Upper lobe of right lung (tissue), 1 donor: ENCODE results near the gene COX20. TPM values are rescaled to one million over a fixed set of nuclear protein-coding genes. Genes with fewer than 3 reads are reported as not detected.

Experiments used
- ATAC-seq: fragments of 200-7000 bp; cut with Tn5 transposase; one replicate; pipeline ENCODE4 v1.9.1; 2020; ENCODE audit warnings: mild to moderate bottlenecking, moderate library complexity
- DNase-seq: peaks from one replicate; pipeline ENCODE4 v3.0.0-alpha.2; 2020
- H3K27ac ChIP-seq: fragments of 200-600 bp; one replicate; pipeline ENCODE4 v1.8.0; 2022
- H3K27me3 ChIP-seq: fragments of 200-600 bp; one replicate; pipeline ENCODE4 v1.8.0; 2022; ENCODE audit warnings: mild to moderate bottlenecking
- H3K36me3 ChIP-seq: fragments of 200-600 bp; one replicate; pipeline ENCODE4 v1.8.0; 2022
- H3K4me1 ChIP-seq: fragments of 200-600 bp; one replicate; pipeline ENCODE4 v1.8.0; 2022
- H3K4me3 ChIP-seq: fragments of 200-600 bp; one replicate; pipeline ENCODE4 v1.8.0; 2022; ENCODE audit warnings: mild to moderate bottlenecking
- H3K9me3 ChIP-seq: fragments of 200-600 bp; one replicate; pipeline ENCODE4 v1.8.0; 2022
- intact Hi-C: fragments of 100-400 bp; cut with DNase I; formaldehyde crosslinking; loops from one replicate; pipeline ENCODE4 v1.11.0; 2022
- total RNA-seq: library from RNA; stranded (reverse); fragmentation: NEBNext Ultra II Directional; extraction: Animal tissue kit (Norgen Biotek cat#: 25700); gene quantifications from one replicate; pipeline ENCODE4 v1.2.1, GENCODE V29; 2021
- TF ChIP-seq, protein P1 (sequence below): fragments of 200-600 bp; IDR thresholded peaks from one replicate; pipeline ENCODE4 v1.8.0; 2022; ENCODE audit warnings: antibody characterized with exemption
- donor health status: DM: no; HTN: yes; CAD: no; lungs with severe emphysema.

The COX20 gene
- total RNA-seq, 1 donor from 2014 or later, result 25.0 TPM

DNA sequence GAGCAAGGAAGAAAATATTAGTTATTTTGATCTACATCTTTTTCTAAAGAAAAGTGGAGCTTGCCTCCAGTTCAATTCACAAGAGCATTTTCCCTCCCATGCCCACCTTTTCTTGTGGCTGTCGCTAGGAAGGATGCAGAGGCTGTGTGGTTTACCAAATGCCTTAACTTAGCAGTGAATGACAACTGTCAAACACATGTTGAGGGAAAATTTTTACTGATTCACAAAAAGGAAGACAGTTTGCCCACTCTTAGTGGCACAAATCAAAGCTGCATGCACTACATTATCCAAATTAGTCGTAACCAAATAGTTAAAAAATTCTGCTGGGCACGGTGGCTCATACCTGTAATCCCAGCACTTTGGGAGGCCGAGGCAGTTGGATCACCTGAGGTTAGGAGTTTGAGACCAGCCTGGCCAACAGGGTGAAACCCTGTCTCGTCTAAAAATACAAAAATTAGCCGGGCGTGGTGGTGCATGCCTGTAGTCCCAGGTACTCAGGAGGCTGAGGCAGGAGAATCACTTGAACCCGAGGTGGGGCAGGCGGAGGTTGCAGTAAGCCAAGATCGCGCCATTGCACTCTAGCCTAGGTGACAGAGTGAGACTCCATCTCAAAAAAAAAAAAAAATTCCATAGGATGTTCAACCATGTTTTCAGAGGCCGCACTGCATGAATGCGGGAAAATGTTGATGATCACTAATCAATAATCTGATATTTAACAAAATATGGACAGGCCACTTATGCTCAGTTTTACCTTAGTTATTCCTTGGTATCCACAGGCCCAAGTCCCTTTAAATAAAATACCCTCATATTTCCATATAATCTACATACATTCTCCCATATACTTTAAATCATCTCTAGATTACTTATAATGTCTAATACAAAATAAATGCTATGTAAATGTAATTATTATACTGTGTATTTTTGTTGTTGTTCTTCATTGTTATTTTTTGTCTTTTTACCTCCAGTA, 9.0 kb downstream of the COX20 start:
- TF ChIP-seq, protein P1, sequence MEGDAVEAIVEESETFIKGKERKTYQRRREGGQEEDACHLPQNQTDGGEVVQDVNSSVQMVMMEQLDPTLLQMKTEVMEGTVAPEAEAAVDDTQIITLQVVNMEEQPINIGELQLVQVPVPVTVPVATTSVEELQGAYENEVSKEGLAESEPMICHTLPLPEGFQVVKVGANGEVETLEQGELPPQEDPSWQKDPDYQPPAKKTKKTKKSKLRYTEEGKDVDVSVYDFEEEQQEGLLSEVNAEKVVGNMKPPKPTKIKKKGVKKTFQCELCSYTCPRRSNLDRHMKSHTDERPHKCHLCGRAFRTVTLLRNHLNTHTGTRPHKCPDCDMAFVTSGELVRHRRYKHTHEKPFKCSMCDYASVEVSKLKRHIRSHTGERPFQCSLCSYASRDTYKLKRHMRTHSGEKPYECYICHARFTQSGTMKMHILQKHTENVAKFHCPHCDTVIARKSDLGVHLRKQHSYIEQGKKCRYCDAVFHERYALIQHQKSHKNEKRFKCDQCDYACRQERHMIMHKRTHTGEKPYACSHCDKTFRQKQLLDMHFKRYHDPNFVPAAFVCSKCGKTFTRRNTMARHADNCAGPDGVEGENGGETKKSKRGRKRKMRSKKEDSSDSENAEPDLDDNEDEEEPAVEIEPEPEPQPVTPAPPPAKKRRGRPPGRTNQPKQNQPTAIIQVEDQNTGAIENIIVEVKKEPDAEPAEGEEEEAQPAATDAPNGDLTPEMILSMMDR, result no peak
- H3K36me3 ChIP-seq, result peaks cover 86% of the 10 kb centered on the region
- no peak for DNase-seq
- H3K27me3 ChIP-seq, result no peaks in the 10 kb centered on the region
- H3K4me3 ChIP-seq, result no peak overlapping the region
- intact Hi-C loops, result no loop called here
- no peak overlapping the region for H3K27ac ChIP-seq
- no peaks in the 10 kb centered on the region for H3K9me3 ChIP-seq
- peaks cover 28% of the 10 kb centered on the region for H3K4me1 ChIP-seq
- no peak for ATAC-seq

GRCh38 chr1:244846653-244847052, 11.2 kb downstream of the COX20 start:
- H3K27ac ChIP-seq, result no peak overlapping the region
- no peak for ATAC-seq
- intact Hi-C loops, result no loop called here
- no peaks in the 10 kb centered on the region for H3K27me3 ChIP-seq
- no peak overlapping the region for H3K4me3 ChIP-seq
- H3K4me1 ChIP-seq, result peaks cover 10% of the 10 kb centered on the region
- H3K36me3 ChIP-seq, result peaks cover 85% of the 10 kb centered on the region
- H3K9me3 ChIP-seq, result no peaks in the 10 kb centered on the region
- TF ChIP-seq, protein P1, result no peak
- DNase-seq, result no peak

- TF ChIP-seq, protein P1, result no peak
Measured at GRCh38 chr1:244849189-244849866, 13.9 kb downstream of the COX20 start.

GRCh38 chr1:244850099-244850852, 14.8 kb downstream of the COX20 start:
- Histone ChIP-seq H3K27me3 (no peaks in the 10 kb centered on the region), H3K4me1 (peaks cover 10% of the 10 kb centered on the region), H3K4me3 (no peak overlapping the region), H3K36me3 (peaks cover 83% of the 10 kb centered on the region), H3K9me3 (no peaks in the 10 kb centered on the region), H3K27ac (no peak overlapping the region)
- TF ChIP-seq, protein P1, result no peak
- intact Hi-C loops, result no loop called here
- ATAC-seq (no peak), DNase-seq (no peak)

More at GRCh38 chr1:244849189-244849866, 13.9 kb downstream of the COX20 start:
- Histone ChIP-seq H3K4me3 (no peak overlapping the region), H3K27me3 (no peaks in the 10 kb centered on the region), H3K9me3 (no peaks in the 10 kb centered on the region), H3K36me3 (peaks cover 83% of the 10 kb centered on the region), H3K4me1 (peaks cover under 1% of the 10 kb centered on the region), H3K27ac (no peak overlapping the region)
- ATAC-seq (no peak), DNase-seq (no peak)
- intact Hi-C loops, result no loop called here

DNA sequence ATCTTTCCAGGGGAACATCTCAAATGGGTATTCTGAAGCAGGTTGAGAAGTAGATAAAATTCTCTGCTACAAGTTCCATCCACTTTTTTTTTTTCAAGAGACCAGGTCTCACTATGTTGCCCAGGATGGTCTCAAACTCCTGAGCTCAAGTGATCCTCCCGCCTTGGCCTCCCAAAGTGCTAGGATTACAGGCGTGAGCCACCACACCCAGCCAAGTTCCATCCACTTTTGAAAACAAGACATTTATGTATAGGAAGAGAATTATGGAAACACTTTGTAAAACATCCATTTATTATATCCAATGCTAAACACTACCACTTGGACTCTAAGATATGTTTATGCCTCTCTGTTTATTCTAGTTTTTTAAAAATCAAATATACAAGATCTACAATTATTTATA, 15.4 kb downstream of the COX20 start:
- Histone ChIP-seq H3K4me1 (peaks cover 12% of the 10 kb centered on the region), H3K27me3 (no peaks in the 10 kb centered on the region), H3K9me3 (no peaks in the 10 kb centered on the region), H3K27ac (no peak overlapping the region), H3K4me3 (no peak overlapping the region), H3K36me3 (peaks cover 83% of the 10 kb centered on the region)
- intact Hi-C loops, result no loop called here
- TF ChIP-seq, protein P1, result no peak
- ATAC-seq (no peak), DNase-seq (no peak)
